Peyer's patch (tissue), 4 donors: Measurements from ENCODE around the gene PSTPIP2.

Experiments
- POLR2A ChIP-seq, 2 donors: fragments of 450-650 bp; IDR thresholded peaks; one replicate each; pipeline ENCODE4 v1.5.1; 2017; ENCODE audit warnings: antibody characterized with exemption in 2 of 2, mild to moderate bottlenecking in 2 of 2, moderate library complexity in 2 of 2
- TF ChIP-seq, protein P1 (sequence below), 6 experiments: fragments of 450-650 bp in 4 of 6; fragments of 200-600 bp in 2 of 6; sonication (generic) in 1 of 6; IDR thresholded peaks; one replicate each; pipeline ENCODE4 v1.5.1; 2017 to 2019; ENCODE audit warnings: antibody characterized with exemption in 6 of 6, mild to moderate bottlenecking in 3 of 6, moderate library complexity in 1 of 6

DNA sequence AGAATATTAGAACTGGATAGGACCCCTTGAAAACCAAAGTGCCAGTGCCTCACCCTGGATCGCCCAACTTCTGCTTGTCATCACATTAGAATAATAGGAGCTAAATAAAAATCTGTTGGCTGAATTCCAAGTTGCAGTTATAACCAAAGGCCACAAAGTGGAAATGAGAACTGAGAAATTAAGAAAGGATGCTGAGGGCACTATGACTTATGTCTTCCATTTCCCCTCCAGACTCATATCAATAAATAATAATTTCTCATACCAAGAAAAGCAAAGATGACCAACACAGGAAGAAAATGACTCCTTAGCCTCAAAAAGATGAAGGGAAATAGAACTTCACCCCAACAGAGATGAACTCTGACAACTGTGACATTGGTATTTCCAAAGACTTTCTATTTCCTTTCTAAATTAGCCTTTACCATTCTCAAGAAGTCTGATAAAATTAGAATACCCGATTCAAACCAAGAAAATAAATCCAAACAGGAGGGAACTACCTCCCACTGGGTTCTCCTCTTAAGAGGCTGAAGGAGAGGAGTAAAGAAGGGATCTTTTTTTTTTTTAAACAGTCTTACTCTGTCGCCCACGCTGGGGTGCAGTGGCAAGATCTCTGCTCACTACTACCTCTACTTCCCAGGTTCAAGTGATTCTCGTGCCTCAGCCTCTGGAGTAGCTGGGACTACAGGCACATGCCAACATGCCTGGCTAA is 58.4 kb downstream of the PSTPIP2 start:
- TF ChIP-seq, protein P1, sequence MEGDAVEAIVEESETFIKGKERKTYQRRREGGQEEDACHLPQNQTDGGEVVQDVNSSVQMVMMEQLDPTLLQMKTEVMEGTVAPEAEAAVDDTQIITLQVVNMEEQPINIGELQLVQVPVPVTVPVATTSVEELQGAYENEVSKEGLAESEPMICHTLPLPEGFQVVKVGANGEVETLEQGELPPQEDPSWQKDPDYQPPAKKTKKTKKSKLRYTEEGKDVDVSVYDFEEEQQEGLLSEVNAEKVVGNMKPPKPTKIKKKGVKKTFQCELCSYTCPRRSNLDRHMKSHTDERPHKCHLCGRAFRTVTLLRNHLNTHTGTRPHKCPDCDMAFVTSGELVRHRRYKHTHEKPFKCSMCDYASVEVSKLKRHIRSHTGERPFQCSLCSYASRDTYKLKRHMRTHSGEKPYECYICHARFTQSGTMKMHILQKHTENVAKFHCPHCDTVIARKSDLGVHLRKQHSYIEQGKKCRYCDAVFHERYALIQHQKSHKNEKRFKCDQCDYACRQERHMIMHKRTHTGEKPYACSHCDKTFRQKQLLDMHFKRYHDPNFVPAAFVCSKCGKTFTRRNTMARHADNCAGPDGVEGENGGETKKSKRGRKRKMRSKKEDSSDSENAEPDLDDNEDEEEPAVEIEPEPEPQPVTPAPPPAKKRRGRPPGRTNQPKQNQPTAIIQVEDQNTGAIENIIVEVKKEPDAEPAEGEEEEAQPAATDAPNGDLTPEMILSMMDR (IDR thresholded peaks at IDR 0.05), result no peak
- no peak for TF ChIP-seq POLR2A (IDR thresholded peaks at IDR 0.05)
